ENCODE data around the gene INPP5E.

DNA sequence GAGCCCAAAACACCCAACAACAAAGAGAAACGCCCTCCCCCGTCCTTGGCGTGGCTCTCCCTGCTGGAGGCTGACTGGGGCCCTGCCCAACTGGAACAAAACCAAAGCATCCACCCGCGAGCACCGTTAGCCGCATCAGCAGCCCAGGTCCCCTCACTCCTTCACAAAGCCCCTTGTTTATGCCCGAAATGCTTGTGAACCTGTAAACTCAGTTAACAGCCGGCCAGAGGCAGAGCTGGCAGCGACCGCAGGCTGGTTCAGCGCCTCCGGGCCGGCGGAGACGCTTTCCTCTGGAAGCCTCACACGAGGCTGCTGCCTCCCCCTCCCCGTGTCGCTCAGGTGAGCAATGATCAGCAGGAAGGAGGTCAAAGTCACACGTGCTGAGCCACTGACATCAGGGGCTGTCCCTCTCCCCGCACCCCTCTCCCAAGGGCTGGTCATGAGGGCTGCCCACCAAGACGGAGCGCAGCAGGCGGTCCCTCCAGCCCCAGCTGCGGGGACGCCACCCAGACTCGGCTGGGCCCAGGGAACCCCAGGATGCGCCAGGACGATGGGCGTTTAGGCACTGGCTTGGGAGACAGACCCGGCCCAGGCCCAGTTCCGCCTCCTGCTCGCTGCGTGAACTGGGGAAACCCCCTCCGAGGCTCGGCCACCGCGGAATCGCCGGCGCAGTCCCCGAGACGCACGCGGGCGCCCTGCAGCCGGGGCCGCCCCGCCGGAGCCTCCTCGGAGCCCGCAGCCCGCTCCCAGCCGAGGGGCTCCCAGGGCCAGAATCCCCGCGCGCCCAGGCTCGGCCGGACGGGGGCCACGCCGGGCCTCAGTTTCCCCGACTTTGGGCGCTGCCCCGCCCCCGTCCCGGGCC lies 40.2 kb downstream of the INPP5E start:
- TF ChIP-seq, protein P1, sequence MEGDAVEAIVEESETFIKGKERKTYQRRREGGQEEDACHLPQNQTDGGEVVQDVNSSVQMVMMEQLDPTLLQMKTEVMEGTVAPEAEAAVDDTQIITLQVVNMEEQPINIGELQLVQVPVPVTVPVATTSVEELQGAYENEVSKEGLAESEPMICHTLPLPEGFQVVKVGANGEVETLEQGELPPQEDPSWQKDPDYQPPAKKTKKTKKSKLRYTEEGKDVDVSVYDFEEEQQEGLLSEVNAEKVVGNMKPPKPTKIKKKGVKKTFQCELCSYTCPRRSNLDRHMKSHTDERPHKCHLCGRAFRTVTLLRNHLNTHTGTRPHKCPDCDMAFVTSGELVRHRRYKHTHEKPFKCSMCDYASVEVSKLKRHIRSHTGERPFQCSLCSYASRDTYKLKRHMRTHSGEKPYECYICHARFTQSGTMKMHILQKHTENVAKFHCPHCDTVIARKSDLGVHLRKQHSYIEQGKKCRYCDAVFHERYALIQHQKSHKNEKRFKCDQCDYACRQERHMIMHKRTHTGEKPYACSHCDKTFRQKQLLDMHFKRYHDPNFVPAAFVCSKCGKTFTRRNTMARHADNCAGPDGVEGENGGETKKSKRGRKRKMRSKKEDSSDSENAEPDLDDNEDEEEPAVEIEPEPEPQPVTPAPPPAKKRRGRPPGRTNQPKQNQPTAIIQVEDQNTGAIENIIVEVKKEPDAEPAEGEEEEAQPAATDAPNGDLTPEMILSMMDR (IDR thresholded peaks at IDR 0.05; ENCODE audit: low read length) = no peak
- no peak for TF ChIP-seq EZH2phosphoT487 (IDR thresholded peaks at IDR 0.05; ENCODE audit: low read length)

All from MM.1S (cell line).